ENCODE results near the gene DGKK.
"Not testable (repeated sequence)": the region's sequence is repeated elsewhere in the genome, so short reads cannot be mapped to it uniquely, and the experiment has no call there.

Gene DGKK

DNA sequence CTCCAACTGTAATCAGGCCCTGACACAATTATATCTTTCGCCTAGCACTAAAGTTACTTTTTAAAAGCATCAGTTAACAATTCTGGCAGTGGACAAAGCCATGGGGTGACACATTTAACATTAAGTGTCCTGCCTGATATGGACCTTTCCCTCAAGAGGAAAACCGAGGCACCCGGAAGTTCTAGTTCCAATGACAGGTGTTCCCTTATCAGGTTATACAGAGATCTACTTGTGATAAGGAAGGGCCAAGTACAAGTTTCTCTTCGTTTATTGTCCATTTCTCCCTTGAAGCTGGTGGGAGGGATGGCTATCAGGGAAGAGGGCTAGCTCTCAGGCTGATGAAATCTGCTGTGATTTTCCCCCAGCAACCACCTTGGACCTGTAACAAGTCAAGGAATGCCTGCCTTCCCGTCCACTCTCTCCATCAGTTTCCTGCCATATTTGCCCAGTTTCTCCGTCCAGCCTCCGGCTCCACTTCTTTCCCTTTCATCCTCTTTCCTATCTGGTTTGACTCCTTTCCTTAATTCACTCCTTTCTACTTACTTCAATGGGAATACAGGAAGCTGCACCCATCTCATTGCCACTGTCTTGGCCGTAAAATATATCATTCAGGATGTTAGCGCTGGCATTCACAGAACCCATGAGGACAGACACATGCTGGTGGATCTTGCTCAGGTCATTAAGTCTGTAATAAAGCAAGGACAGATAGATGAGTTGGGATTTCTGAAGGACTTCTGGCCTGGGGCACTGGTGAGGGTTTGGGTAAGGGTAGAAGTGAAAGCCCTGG lies 95.0 kb downstream of the DGKK start:
- no peak overlapping the region for H3K4me3 ChIP-seq (ENCODE audit: low read length)
- TF ChIP-seq ZNF274 (IDR thresholded peaks at IDR 0.05; ENCODE audit: low read depth, low read length), result no peak

DNA sequence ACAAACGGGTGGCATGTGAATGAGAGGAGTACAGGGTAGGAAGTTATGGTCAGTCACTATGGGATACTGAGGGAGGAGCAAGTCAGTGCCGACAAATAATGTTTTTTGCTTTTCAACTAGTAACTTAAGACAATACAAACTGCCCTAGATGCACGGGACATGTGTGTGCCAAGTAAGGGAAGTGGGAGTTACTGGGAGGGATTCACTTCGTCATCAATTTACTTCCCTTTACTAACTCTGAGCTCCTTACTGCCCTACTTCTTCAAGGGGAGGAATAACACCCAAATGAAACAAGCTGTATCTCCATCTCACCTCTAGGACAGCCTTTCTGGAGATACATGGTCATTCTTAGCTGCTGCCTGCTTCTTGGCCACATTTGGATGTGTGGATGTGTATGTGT lies 97.7 kb downstream of the DGKK start:
- no peak for TF ChIP-seq ZNF274 (IDR thresholded peaks at IDR 0.05; ENCODE audit: low read depth, low read length)
- H3K4me3 ChIP-seq (ENCODE audit: low read length), result no peak overlapping the region

DNA sequence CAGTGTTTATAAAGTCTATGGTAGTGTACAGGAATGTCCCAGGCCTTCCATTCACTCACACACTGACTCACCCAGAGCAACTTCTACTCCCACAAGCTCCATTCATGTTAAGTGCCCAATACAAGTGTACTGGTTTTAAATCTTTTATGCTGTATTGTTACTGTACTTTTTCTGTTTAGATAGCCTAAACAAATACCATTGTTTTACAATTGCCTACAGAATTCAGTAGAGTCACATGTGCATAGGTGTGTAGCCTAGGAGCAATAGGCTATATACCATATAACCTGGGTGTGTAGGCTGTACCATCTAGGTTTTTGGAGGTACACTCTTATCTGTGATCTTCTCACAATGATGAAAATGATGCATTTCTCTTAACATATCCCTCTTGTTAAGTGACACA lies 126.7 kb downstream of the DGKK start:
- no peak overlapping the region for H3K4me3 ChIP-seq (ENCODE audit: low read length)
- TF ChIP-seq ZNF274 (IDR thresholded peaks at IDR 0.05; ENCODE audit: low read depth, low read length), result no peak

DNA sequence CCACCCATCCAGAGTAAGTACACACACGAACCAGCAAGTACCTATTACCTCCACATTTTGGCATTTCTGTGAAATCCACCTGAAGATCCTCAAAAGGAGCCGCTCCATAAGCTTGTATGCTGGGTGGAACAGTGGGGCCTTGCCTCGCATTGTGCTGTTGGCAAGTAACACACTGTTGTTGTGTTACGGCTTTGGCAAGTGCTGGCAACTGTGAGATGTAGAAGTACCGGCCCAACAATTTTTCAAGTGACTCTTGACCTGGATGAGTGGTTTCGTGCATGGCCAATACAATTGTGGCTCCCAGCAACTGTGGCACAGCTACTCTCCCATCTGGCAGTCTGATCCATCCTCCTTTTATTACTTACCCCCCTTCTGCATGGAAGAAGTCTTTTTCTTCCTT lies 137.3 kb downstream of the DGKK start:
- no peak for TF ChIP-seq ZNF274 (IDR thresholded peaks at IDR 0.05; ENCODE audit: low read depth, low read length)
- no peak overlapping the region for H3K4me3 ChIP-seq (ENCODE audit: low read length)

DNA sequence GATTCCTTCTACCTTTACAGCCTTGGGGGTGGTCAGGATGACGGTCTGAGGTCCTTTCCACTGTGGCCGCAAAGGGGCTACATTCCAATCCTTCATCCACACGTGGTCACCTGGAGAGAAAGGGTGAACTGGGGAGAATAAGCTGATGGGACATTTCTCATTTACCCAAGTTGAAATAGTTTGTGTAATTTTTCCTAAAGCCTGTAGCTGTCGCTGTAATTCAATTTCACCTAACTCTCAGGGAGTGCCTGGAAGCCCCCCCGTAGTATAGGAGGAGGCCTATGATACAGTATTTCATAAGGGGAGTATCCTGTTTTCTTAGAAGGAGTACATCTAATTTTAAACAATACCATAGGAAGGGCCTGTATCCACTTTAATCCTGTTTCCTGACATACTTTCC lies 138.0 kb downstream of the DGKK start:
- H3K4me3 ChIP-seq (ENCODE audit: low read length), result not testable (repeated sequence)

DNA sequence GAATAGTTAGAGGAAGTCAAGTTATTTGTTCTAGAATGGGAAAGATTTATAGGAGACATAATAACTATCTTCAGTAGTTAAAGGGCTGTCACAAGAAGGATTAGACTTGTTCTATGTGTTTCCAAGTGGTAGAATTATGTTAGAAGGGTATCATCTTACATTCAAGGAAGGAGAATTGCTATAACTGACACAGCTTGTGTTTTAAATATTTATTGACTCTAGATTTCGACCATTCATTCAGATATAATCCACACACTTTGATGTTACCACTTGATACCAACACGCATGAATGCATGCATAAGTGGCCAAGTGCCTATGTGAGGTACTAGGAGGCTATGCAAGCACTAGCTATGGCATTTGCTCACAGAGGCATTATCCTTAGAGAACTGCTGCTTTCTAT lies 143.4 kb downstream of the DGKK start:
- H3K4me3 ChIP-seq (ENCODE audit: low read length), result no peak overlapping the region
- TF ChIP-seq ZNF274 (IDR thresholded peaks at IDR 0.05; ENCODE audit: low read depth, low read length), result no peak
